ENCODE measurements around the gene ZNF212.
"Not testable (repeated sequence)": the region's sequence is repeated elsewhere in the genome, so short reads cannot be mapped to it uniquely, and the experiment has no call there.

The ZNF212 gene

GRCh38 chr7:149218469-149219420 is 20.7 kb upstream of the ZNF212 start:
- DNase-seq = peak in 1 of 56 donors; percentile 15

- no peak for DNase-seq
Measured at GRCh38 chr7:149220534-149220933, 18.9 kb upstream of the ZNF212 start.

DNA sequence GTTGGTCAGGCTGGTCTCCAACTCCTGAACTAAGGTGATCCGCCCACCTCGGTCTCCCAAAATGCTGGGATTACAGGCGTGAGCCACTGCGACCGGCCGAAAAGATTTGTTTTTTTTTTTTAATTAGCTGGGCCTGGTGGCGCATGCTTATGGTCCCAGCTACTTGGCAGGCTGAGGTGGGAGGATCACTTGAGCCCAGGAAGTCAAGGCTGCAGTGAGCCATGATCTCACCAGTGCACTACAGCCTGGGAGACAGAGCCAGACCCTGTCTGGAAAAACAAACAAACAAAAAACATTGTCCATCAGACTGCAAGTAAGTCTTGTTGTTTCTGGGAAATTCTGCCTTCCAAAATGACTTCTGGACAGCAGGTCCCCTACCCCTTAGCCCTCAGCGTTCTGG is 16.3 kb upstream of the ZNF212 start:
- DNase-seq = peak in 1 of 56 donors; percentile 37

GRCh38 chr7:149223761-149224160 is 15.7 kb upstream of the ZNF212 start:
- no peak for DNase-seq

- DNase-seq = no peak
Measured at GRCh38 chr7:149224352-149224751, 15.1 kb upstream of the ZNF212 start.

GRCh38 chr7:149225106-149225505 is 14.3 kb upstream of the ZNF212 start:
- no peak for DNase-seq

DNA sequence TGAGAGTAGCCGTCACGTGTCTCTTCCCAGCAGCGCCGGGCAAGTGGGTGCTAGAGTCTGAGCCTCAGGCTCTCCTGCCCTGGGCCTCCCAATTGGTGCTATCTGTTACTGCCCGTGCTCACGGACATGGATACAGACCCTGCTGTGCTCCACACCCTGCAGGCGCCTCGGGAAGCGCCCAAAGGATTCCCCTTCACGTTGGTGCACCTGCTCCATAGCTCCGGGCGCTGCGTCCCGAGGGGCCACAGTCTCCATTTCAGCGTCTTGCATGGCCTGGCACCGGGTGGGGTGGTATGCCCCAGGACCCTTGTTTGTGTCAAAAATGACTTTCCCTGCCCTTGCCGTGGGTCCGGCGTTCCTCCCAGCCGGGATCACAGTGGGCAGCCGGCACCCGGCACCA is 13.8 kb upstream of the ZNF212 start:
- no peak for DNase-seq

GRCh38 chr7:149226366-149226765 is 13.1 kb upstream of the ZNF212 start:
- not testable (repeated sequence) for DNase-seq

DNA sequence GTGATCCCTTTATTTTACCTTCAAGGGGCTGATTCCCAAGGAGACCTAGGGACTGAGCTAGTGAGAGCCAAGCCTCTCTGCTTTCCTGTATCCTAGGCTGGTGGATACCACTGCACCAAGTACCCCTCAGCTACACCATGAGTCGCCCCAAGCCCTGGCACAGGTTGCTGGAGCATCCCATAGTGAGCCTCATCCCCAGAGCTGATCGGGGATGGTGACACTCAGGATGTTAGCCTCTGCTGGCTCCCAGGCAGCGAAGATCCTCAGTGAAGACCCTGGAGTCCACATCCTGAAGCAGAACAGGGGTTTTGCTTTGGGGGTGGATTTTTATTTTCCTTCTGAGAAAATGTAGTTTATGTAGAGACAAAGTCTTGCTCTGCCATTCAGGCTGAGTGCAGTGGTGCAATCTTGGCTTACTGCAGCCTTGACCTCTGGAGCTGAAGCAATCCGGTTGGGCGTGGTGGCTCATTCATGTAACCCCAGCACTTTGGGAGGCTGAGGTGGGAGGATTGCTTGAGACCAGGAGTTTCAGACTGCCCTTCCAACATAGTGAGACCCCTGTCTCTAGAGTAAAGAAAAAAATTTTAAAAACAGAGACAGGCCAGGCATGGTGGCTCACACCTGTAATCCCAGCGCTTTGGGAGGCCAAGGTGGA is 12.5 kb upstream of the ZNF212 start:
- no peak for DNase-seq

- no peak for DNase-seq
Measured at GRCh38 chr7:149228831-149229471, 10.5 kb upstream of the ZNF212 start.

- no peak for DNase-seq
Measured at GRCh38 chr7:149229526-149229925, 9.9 kb upstream of the ZNF212 start.

DNA sequence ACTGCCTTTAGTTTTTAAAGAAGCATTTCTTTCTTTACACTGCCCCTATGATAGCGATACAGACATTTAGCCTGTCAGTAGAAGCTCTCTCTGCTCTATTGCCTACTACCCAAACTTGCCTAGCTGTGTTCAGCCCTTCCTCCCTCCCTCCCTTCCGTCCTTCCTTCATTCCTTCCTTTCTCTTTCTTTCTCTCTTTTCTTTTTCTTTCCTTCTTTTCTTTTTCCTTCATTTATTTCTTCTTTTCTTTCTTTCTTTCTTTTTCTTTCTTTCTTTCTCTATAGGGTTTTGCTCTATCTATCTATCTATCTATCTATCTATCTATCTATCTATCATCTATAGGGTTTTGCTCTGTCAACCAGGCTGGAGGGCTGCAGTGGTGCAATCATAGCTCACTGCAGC is 7.1 kb upstream of the ZNF212 start:
- no peak for DNase-seq

DNA sequence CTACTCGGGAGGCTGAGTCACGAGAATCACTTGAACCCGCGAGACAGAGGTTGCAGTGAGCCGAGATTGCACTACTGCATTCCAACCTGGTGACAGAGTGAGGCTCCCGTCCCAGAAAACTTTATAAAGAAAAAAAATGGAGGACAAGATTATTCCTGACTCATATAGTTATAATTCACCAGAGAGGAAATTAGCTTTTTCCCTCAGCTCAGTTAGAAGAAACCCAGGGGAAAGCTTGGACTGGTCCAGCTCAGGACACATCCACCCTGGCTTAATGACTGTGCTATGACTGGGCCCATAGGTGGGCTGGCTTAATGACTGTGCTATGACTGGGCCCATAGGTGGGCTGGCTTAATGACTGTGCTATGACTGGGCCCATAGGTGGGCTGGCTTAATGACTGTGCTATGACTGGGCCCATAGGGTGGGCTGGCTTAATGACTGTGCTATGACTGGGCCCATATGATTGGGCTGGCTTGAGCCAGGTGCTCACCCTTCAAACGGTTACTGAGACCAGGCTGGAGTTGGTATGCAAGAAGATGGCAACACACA is 5.7 kb upstream of the ZNF212 start:
- not testable (repeated sequence) for DNase-seq

GRCh38 chr7:149237502-149237901 is 1.9 kb upstream of the ZNF212 start:
- no peak for DNase-seq

DNA sequence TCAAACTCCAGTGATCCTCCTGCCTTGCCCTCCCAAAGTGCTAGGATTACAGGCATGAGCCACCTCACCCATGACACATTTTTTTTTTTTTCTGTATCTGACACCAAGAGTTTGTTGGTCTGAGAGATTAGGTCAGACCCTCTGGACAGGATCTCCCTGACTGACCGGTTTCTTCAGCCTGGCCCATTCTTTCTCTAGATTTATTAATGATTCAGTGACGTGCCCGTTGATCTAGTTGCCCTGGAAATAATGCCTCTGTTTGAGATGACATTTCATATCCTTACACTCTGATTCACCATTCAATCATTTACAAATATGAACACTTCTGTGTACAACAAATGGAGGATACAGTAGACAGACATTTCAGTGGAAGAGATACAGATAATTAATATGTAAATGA is 1.4 kb upstream of the ZNF212 start:
- no peak for DNase-seq

DNA sequence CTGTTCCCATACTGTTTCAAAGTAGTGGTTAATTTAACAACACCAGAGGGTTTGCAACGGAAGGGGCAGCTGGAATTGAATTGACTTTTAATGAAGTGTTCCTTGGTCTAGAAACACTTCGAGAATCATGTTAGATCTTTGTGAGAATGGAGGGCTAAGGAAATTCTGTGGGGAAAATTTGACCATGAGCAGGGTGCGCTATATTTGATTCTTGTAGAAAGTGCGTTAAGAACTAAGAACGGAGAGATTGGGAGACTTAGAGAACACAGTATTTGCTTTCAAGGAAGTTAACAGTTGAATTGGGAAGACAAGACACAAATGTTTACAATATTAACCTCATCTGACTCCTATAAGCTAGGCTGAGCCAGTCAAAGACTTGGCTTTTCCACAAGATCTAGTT is 1.2 kb downstream of the ZNF212 start:
- no peak for DNase-seq

DNA sequence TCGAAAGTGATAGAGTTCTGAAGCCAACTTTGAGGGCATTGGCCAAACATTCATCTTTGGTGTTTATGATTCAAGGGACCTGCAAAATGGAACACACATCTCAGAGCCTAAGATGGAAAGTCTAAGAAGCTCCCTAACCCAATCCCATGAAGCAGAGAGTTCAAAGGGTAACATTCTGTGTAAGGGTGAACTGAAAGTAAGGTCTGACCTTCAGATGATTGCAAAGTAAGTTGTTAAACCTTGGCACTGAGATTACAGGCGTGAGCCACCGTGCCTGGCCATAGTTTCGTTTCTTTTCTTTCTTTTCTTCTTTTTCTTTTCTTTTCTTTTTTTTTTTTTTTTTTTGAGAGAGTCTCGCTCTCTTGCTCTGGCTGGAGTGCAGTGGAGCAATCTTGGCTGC is 2.2 kb downstream of the ZNF212 start:
- no peak for DNase-seq

DNA sequence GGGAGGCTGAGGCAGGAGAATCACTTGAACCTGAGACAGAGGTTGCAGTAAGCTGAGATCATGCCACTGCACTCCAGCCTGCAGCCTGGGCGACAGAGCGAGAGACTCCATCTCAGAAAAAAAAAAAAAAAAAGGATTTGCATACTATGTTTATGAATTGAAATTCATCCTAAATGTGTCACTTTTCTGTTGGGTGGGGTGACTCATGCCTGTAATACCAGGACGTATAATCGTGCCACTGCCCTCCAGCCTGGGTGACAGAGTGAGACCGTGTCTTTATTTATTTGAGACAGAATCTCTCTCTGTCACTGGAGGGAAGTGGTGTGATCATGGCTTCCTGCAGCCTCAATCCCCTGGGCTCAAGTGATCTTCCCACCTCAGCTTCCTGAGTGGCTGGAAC is 5.8 kb downstream of the ZNF212 start:
- DNase-seq = no peak

DNA sequence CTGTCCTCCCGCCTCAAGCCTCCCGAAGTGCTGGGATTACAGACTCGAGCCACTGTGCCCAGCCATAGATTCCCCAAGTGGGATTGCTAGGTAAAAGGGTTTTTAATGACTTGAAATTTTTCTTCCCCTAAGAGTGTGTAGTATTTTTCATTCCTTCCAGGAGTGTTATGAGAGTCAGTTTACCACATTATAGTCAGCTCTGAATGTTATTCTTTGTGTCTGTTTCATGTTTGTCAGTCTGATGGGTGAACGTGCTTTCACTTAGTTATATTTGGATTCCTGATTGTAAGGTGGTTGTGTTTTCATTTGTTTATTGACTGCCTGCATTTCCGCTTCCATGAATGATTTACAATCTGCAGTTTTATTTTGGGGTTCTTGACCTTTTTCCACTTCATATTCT is 6.3 kb downstream of the ZNF212 start:
- no peak for DNase-seq

GRCh38 chr7:149248777-149249176 is 9.3 kb downstream of the ZNF212 start:
- no peak for DNase-seq

- DNase-seq = not testable (repeated sequence)
Measured at GRCh38 chr7:149250151-149250550, 10.7 kb downstream of the ZNF212 start.

GRCh38 chr7:149251518-149251917 is 12.1 kb downstream of the ZNF212 start:
- DNase-seq = not testable (repeated sequence)
